ENCODE data around the gene PI4K2A. TPM values are rescaled to one million over a fixed set of nuclear protein-coding genes. Genes with fewer than 3 reads are reported as not detected.

PI4K2A gene
- total RNA-seq, 3 donors from 2014 or later, result 18.0 to 24.8 (median 21.5) TPM

GRCh38 chr10:97718659-97719142 is 78.2 kb downstream of the PI4K2A start:
- peak overlapping the region; percentile 92 to 93 for H3K27ac ChIP-seq
- H3K36me3 ChIP-seq, result no peaks in the 10 kb centered on the region
- peak; percentile 88 to 92 for DNase-seq (ENCODE audit: low spot score in 2 of 2)
- H3K4me3 ChIP-seq, result peak overlapping the region in 1 of 3 donors; percentile 41
- TF ChIP-seq POLR2AphosphoS5 (IDR thresholded peaks at IDR 0.05), result peak; percentile 37 to 72 (median 57)
- no peak for TF ChIP-seq CTCF (IDR thresholded peaks at IDR 0.05)
- no peaks in the 10 kb centered on the region for H3K9me3 ChIP-seq
- intact Hi-C loops (cut with DNase I; ENCODE audit: low total_unique reads), result loop anchor here (5.0 to 10.0 kb wide), 2 partner anchors 1131 to 1536 kb away; partner anchors contain the start of gene TM9SF3
- H3K4me1 ChIP-seq, result peaks cover 15 to 21% of the 10 kb centered on the region in 2 donors
- no peaks in the 10 kb centered on the region for H3K27me3 ChIP-seq

- intact Hi-C loops (cut with DNase I; ENCODE audit: low total_unique reads), result loop anchor here (5.0 to 10.0 kb wide), 2 partner anchors 1132 to 1535 kb away; partner anchors contain the start of gene TM9SF3
- no peak for TF ChIP-seq CTCF (IDR thresholded peaks at IDR 0.05)
- no peak for TF ChIP-seq POLR2A (IDR thresholded peaks at IDR 0.05)
- TF ChIP-seq POLR2AphosphoS5 (IDR thresholded peaks at IDR 0.05), result no peak
Measured at GRCh38 chr10:97719602-97720001, 79.1 kb downstream of the PI4K2A start.

GRCh38 chr10:97721871-97722780 is 81.7 kb downstream of the PI4K2A start:
- TF ChIP-seq CTCF (IDR thresholded peaks at IDR 0.05) (no peak), POLR2A (IDR thresholded peaks at IDR 0.05) (no peak), POLR2AphosphoS5 (IDR thresholded peaks at IDR 0.05) (no peak)
- no peaks in the 10 kb centered on the region for H3K36me3 ChIP-seq
- no peak overlapping the region for H3K4me3 ChIP-seq
- H3K27ac ChIP-seq, result peak overlapping the region in 1 of 2 donors; percentile 14
- H3K4me1 ChIP-seq, result peaks cover 10 to 21% of the 10 kb centered on the region in 2 donors
- DNase-seq (ENCODE audit: low spot score in 2 of 2), result no peak
- intact Hi-C loops (cut with DNase I; ENCODE audit: low total_unique reads), result no loop called here
- no peaks in the 10 kb centered on the region for H3K9me3 ChIP-seq
- H3K27me3 ChIP-seq, result no peaks in the 10 kb centered on the region

More at GRCh38 chr10:97719602-97720001, 79.1 kb downstream of the PI4K2A start:
- Histone ChIP-seq H3K27me3 (no peaks in the 10 kb centered on the region), H3K9me3 (no peaks in the 10 kb centered on the region), H3K4me3 (no peak overlapping the region), H3K27ac (peak overlapping the region; percentile 92 to 93), H3K36me3 (no peaks in the 10 kb centered on the region), H3K4me1 (peaks cover 15 to 21% of the 10 kb centered on the region in 2 donors)
- DNase-seq (ENCODE audit: low spot score in 2 of 2), result no peak

DNA sequence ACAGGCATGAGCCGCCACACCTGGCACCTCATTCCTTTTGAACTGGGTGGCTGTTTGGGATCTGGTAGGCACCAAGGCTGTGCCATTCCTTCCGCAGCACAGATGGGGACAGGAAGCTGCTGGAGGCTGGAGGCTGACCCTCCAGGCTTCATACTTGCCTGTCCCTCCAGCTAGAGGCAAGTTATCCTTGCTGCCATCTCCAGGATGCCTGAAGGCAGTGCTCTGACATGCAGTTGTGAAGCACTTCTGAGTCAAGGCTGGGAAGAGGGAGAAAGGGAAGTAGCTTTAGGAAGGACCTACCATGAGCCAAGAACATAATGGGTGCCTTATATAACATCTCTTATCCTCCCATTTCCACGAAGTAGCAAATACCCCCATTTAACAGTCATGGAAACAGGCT is 82.5 kb downstream of the PI4K2A start:
- no peaks in the 10 kb centered on the region for H3K36me3 ChIP-seq
- no peaks in the 10 kb centered on the region for H3K9me3 ChIP-seq
- intact Hi-C loops (cut with DNase I; ENCODE audit: low total_unique reads), result no loop called here
- no peak overlapping the region for H3K4me3 ChIP-seq
- TF ChIP-seq POLR2AphosphoS5 (IDR thresholded peaks at IDR 0.05) (no peak), CTCF (IDR thresholded peaks at IDR 0.05) (no peak), POLR2A (IDR thresholded peaks at IDR 0.05) (no peak)
- no peaks in the 10 kb centered on the region for H3K27me3 ChIP-seq
- peaks cover 6 to 15% of the 10 kb centered on the region in 2 donors for H3K4me1 ChIP-seq
- DNase-seq (ENCODE audit: low spot score in 2 of 2), result no peak
- no peak overlapping the region for H3K27ac ChIP-seq

Measured in breast epithelium (tissue), 4 donors.